HG02943 (cell line): ENCODE data around the gene MAN1C1.
A peak's percentile ranks its signal among the peaks of the same experiment; 100 is the strongest.

Source experiments
- ATAC-seq: cut with Tn5 transposase; IDR thresholded peaks from one replicate; pipeline ENCODE4 v1.9.1; 2021; ENCODE audit warnings: mild to moderate bottlenecking, low read depth, moderate library complexity; ENCODE audit not compliant: unreplicated experiment

MAN1C1 gene

DNA sequence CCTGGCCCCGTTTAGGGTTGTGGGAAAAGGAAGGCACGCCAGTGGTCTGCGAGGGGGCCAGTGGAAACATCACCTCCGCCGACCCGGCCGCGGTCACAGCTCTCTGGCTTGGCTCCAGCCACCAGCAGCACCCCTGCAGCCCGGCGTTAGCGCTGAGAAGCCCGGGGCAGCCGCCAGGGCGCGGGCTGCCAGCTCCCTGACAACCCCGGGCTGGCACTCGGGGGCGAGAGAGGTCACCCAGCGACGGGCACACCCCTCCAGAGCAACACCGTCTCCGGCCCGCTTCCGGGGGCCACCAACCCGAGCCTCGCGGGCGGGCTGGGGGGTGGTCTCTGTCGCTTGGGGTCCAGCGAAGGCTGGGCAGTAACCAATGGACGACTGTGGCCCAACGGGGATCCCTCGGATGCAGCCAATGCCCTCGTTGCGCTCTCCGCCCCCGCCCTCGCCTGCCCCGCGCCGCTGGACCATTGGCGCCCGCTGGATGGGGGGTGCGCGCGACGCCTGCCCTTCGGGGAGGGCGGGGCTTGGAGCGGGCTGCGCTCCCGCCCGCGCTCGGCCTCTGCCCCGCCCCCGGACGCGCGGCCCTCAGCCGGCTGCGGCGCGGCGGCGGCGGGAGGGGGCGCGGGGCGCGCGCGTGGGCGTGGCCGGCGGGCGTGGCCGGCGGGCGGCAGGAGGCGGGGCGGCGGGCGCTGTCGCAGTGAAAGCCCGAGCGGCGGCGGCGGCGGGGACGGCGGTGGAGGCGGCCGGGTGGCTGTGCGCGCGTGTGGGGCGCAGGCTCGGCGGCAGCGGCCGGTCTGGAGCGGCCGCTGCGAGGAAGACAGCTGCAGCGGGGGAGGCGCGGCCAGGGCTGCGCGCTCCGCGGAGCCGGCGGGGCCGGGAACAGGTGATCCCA, at the start of gene MAN1C1:
MAN1C1 (plus strand) TSS at position 697 of the 892 bp plus-strand sequence. CDS start 1,007 bp downstream, outside the sequence.
- peak; percentile 61 for ATAC-seq

DNA sequence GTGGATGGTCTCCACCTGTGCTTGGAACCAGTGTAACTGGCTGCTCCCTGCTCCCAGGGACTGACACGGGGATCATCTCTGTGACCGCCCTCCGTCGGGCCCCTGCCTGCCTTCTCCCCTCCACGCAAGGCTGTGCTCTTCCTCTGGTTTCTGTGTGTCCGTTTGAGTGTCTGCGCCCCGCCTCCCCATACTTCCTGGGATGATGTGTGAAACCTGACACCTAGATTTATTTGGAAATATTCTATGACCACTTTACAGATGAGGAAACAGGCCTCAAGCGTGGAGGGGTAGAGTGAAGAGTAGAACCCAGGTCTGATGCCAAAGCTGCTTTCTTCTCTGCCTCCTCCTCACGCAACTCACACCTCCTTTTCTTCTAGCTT, 48.9 kb upstream of the MAN1C1 start:
- no peak for ATAC-seq

DNA sequence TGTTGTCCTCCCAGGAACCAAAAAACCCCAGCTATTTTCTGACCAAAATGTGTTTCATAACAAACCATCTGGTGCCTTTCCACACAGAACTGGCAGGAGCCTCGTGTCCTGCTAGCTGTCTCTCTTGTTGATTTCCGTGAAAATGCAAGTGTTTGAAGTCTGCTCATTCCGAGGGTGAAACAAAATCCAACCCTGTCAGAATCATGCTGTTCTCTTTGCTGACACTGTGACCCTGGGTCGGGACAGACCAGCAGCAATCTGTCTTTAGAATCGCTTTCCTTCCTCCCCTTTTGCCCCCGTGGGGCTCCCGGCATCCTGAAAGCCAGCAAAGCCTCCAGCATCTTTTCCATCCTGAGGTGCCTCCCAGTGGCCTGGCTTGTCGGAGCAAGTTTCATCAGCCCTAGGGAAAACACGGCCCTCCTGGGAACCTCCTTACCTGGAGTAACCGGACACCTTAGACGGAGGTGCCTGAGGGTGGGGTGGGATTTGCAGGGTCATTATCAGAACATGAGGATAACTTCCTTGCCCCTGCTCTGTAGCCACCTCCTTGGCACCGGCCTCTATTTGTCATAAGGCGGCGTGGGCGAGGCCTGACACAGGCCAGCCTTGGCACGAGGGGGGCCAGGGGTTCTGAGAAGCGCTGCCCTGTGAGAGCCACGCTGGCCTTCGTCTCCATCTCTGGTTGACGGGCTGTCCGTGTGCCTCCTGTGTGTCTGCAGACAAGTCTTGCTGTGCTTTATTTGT, 48.3 kb upstream of the MAN1C1 start:
- ATAC-seq = no peak

DNA sequence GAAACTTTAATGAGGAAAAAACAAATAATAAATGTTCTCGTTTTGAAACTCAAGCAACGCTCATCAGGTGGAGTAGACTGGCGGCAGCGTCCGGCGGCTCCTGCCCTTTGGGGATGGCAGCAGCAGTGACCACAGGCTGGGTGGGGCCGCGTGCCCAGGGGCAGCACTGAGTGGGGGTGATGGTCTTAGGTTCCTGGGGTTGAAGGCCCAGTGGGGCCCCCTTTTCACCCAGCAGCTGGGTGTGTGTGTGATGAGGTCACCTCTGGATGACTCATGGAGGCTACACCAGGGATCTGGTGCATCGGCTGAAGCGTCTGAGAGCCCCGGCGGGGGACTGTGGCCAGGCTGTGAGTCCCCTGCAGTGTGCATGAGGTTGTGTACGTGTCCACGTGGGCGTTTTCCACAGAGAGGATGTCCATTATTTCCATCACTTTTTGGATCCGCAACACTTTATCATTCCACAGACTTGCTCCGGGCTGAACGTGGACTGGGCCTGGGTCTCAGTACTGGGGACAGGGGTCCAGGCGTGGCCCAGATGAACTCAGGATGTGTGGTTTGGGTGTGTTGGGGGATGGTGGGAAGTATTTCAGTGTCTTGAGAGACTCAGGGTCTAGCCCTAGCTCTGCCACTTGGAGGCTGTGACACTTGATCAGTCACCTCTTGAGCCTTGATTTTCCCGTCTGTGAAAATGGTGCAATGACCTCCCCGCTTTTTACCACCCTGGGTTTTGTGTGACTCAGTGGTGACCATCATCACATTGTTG, 47.6 kb upstream of the MAN1C1 start:
- no peak for ATAC-seq

DNA sequence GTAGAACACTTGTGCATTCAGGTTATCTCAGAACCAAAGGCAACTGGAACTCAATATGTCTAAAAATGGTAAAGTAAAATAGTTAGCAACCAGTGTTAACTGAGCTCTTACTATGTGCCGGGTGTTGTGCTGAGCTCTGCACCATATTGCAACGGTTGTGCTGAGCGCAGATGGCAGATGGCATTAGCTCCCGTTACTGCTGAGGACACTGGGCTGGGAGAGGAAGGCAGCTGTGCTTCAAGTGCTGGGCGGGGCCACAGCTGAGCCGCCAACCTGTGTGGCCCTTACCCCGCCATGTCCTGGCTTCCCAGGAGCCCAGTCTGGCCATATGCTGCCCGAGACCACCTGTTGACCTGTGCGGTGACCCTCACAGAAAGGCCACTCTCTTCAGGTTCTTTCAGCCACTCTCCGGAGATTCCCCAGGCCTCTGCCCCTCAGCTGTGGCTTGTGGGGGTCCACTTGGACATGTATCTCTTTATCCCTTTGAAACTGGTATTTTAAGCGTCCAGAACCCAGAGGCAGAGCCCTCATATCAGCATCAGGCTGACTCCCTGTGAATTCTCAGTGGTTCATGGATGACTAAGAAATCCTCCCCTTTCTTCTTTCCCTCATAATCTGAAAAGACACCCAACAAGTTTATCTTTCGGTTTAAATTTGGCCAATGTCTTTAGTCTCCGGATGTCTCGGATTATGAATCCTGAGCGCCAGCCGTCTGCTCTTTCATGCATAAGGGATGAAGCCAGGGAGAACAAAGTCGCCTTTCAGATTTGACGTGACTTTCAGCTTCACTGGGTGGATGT, 46.8 kb upstream of the MAN1C1 start:
- ATAC-seq = no peak

DNA sequence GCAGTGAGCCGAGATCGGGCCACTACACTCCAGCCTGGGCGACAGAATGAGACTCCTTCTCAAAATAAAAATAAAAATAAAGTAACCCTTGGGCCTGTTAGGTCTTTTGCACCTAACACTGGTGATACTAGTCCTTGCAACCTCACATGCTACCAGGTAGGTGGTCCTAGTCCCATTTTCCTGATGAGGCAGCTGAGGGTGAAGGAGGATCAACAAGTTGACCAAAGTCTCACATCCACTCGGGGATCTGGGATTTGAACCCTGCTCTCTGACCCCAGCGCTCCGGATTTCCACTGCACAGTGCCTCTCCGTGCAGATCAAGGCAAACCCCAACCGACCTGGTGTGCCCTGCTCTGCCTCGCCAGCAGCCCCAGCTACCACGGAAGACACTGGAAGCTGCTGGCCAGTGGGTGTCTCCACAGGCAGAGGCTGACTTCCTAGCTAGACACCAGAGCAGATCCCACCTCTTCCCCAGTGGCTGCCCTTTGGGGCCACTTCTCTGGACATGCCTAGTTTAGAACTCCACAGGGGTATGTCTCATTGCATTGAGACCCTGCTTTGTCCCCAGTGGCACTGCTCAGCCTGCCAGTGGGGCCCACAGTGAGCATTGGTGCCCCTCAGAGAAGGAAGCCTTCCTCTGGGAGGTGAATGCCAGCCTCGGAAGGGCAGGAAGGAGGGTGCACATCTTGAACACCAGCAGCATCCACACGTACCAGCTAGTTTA, 45.6 kb upstream of the MAN1C1 start:
- ATAC-seq = no peak

DNA sequence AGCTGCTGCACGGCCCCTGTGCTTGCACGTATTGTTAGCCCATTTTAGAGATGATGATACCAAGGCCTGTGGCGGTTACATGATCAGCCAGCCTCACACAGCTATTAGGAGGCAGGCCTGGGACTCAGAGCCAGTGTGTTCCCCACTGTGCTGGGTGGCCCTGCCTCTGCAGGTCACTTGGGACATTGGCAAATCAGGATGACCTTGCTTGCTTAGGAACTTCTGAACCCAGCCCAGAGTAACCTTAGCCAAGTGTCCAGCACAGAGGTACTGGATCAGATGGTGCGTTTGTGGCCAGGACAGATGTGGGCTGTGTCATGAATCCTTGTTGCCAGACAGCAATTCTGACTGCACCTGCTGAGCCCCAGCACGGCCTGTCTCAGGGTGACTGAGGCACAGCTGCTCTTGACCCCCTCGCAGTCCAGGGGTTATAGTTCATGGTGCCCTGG, 45.0 kb upstream of the MAN1C1 start:
- ATAC-seq = no peak

DNA sequence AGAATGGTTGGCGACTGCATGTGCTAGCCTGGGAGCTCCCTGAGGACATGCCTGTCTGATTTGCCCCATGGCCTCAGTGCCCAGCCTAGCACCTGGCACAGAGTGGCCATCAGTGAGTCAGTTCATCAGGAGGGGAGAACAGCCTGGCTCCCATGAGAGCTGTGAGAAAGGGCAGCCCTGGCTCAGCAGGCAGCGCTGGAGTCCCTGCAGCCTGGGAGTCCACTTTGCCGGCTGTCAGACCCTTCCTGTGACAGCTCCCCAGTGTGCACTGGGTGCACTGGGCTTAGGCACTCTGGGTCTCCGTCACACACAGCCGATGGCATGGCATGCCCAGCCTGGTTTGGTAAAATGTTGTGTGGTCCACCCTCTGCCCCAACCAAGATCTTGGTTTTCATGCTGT, 44.5 kb upstream of the MAN1C1 start:
- ATAC-seq = no peak

DNA sequence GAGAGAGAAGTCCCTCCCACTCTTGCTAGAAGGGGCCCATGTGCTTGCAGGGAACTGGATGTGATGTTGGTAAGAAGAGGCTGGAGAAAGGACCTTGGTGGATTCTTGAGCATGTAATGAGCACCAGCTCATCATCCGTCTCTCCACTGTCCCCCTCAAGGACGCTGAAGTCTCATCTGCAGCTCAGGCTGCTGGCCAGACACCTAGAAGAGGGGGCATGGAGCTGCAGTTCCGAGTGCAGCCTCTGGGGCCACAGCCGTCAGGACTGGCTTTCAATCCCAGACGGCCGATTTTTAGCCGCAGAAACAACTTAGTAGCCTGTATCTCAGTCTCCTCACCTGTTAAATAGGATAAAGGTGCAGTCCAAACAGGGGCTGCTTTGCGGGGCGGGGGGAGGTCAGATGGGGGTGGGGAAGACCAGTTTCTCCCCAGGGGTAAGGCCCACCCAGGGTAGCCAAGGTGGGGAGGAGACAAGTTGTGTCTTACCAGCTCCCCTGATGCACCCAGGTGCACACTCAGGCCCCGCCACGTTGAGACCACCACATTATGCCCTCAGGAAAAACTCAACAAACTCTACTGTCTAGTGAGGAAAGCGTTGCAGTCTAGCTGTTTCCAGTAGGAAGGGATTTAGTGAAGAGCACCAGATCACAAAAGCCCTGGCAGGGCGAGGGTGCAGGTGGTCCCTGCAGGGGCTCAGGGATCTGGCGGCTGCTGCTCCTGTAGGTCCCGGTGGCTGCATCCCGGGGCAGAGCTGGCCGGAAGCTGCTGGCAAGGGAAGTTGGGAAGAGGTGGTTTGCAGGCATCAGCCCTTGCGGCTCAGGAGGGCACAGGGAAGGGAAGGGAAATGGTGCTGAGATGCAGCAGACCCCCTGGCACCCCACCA, 43.6 kb upstream of the MAN1C1 start:
- no peak for ATAC-seq

DNA sequence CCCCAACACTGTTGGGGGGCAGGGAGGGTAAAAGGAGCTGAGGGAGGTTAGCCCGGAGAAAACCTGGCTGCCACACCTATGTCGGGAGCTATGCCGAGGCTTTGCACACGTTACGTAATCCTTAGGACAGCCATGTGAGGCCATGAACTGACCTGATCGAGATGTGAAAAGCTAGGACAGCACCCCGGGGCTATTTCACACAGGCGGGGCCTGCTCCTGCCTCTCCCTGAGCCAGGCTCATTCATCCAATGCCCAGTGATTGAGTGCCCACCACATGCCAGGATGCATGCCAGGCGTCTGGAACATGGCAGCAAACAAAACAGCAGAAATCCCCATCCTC, 43.0 kb upstream of the MAN1C1 start:
- ATAC-seq = no peak

DNA sequence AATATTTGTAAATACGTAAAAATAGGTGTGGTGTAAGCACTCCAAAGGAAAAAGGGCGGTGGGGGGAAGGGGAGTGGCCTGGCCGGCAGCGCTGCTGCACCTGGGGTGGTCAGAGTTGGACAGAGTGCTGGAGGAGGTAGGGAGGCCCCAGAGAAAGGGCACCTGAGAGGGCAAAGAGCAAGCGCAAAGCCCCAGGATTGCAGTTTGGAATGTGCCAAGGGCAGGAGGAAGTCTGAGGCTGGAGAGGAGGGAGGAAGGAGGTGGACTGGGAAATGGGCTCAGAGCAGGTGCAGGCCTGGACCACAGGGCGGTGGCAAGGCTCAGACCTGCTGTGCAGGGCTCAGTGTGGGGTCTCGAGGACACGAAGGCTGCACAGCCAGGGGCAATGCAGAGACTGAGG, 42.6 kb upstream of the MAN1C1 start:
- no peak for ATAC-seq

DNA sequence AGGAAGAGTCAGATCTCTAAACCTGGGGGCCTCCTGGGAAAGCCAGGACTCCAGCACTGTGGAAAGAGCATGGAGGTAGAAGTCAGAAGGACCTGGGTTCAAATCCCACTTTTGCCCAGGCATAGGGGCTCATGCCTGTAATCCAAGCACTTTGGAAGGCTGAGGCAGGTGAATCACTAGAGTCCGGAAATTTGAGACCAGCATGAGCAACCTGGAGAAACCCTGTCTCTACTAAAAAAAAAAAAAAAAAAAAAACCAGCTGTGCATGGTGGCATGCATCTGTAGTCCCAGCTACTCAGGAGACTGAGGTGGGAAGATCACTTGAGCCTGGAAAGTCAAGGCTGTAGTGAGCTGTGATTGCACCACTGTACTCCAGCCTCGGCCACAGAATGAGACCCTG, 41.4 kb upstream of the MAN1C1 start:
- ATAC-seq = no peak

DNA sequence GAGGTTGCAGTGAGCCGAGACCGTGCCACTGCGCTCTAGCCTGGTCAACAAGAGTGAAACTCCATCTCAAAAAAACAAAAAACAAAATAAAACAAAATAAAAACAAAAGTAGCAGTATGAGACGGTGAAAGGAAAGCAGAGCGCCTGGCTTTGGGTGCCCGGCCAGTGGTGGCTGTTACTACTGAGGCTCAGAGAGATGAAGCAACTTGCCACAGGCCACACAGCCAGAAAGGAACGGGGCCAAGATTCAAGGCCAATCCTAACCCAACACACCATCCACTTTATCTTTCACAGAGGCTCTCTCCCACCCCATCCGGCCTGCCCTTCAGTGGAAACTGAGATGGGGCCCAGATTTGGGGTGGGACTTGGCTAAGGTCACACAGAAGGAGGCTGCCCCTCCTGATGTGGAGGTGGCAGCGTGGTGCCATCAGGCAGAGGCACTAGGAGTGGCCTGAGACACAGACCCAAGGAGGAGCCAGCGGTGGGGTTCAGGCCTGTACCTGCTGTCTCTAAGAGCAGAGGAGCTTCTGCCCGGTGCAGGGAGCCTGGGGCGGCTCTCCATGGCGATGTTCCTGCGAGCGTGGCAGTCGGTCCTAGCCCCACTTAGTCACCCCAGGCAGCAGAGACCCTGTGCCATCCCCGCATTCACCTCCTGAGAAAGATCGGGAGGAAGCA, 40.0 kb upstream of the MAN1C1 start:
- ATAC-seq = no peak

DNA sequence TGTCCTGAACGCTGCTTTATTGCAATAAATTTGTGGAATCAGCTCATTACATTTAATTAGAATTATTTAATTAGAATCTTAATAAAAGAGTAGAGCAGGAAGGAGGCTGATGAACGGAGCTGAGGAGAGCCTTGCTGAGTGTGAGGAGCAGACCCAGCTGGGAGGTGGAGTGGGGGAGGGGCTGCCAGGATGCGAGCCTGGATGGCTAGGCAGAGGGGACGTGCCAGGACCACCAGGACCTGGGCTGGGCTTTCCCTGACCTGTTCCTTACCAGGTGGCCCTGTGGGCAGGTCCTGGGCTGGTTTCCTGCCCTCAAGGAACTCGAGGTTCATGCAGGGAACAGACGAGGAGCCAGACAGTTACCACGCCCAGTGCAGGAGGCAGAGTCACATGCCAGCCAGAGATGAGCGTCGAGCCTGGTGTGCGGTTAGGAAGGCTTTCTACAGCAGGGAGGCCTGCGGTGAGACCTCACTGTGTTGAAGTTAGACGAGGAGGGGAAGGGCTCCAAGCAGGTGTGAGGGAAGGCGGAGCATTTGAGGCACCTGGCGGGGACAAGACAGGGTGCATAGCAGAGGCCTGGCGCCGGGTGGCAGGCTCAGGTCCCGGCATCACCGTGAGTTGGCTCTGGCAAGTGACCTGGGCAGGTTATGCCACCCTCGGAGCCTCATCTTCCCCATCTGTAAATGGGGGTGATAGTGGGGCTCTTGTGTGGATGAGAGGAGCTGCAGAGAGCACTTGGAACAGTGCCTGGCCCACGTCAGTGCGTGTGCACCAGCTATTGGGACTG, 39.3 kb upstream of the MAN1C1 start:
- no peak for ATAC-seq

DNA sequence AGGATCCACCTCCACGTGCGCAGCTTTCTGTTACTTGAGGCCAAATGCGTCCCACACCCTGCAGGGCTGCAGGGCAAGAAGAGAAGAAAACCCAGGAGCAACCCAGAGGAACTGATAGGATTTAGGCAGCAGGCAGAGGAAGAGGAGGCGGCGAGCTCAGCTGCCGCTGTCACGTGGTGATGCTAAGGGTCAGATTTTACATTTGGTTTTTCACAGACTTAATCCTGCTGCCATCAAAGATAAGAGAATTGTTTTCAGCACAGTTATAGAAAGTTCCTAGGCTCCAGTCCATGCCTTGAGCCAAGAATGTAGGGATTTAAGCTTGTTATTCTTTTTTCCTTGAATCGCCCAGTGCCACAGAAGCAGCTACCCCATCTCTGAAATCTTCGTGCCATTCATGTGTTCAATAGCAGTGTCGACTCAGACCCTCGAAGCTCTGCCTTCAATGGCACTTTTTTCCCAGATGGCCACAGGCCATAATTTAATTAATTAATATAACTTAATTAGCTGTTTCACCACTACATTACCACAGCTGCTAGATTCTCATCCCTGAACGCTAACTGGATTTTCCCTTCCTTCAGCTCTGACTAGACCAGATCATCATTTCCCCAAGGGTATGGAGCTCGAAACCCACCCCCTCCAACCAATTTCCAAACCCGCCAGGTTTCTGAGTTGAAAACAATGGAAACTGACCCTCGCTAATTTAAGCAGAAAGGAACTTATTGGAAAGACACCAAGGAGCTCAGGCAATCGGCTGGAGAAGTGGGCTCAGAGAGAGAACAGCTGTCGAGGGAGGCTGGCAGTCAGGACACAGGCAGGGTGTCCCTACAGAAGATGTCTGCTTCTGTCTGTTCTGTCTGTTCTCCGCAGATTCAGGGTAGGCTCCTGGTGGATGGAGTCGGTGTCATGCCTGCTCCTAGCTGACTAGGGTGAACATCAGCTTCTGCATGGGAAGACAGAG, 37.0 kb upstream of the MAN1C1 start:
- ATAC-seq = no peak

DNA sequence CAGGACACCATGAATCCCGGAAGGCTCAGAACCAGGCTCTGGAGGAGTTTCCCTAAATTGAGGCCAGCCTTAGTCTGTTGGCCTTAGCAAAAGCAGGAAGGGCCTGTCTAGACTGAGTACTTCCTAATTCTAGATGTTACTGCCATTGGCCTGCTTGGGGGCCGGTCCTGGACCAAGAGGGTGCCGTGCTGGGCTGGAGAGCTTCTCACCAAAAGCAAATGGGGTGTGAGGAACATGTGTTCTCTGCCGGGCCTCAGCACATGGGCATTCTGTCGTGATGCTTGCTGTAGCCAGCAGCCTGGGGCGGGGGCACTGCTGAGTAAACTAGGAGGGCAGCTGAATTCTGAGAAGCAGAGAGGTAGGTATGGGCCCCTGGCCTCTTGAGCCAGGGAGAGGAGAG, 35.7 kb upstream of the MAN1C1 start:
- no peak for ATAC-seq
